KBM-7 (cell line): Measurements from ENCODE around the gene KAT6B.

Experiments used
- DNase-seq: peaks from one replicate; pipeline ENCODE4 v3.0.0-alpha.2; 2015
- in situ Hi-C: fragments of 300-500 bp; cut with MboI; formaldehyde crosslinking; loops from 2 replicates; pipeline ENCODE4 v1.14.3; 2020; ENCODE audit warnings: low sequenced_read_pairs, low pct_unique_long_range_greater_than_20kb, mixed read lengths

Gene KAT6B

GRCh38 chr10:74930965-74931364 is 104.6 kb downstream of the KAT6B start:
- in situ Hi-C loops = no loop called here

GRCh38 chr10:74932648-74933047 is 106.2 kb downstream of the KAT6B start:
- in situ Hi-C loops = no loop called here
- DNase-seq = no peak

More at GRCh38 chr10:74930965-74931364, 104.6 kb downstream of the KAT6B start:
- DNase-seq = no peak

- in situ Hi-C loops = no loop called here
Observed at GRCh38 chr10:74934100-74934812, 107.9 kb downstream of the KAT6B start.

GRCh38 chr10:74936577-74937265 is 110.3 kb downstream of the KAT6B start:
- in situ Hi-C loops = no loop called here
- DNase-seq = no peak

More at GRCh38 chr10:74934100-74934812, 107.9 kb downstream of the KAT6B start:
- peak; percentile 27 for DNase-seq

GRCh38 chr10:74937266-74937856 is 111.0 kb downstream of the KAT6B start:
- in situ Hi-C loops = no loop called here
- no peak for DNase-seq

GRCh38 chr10:74944205-74944604 is 117.8 kb downstream of the KAT6B start:
- in situ Hi-C loops = no loop called here

GRCh38 chr10:74947781-74948401 is 121.5 kb downstream of the KAT6B start:
- in situ Hi-C loops = no loop called here
- DNase-seq = no peak

More at GRCh38 chr10:74944205-74944604, 117.8 kb downstream of the KAT6B start:
- no peak for DNase-seq

- DNase-seq = no peak
- in situ Hi-C loops = no loop called here
Observed at GRCh38 chr10:74949034-74949832, 122.8 kb downstream of the KAT6B start.

GRCh38 chr10:74949843-74950765 is 123.7 kb downstream of the KAT6B start:
- in situ Hi-C loops = no loop called here

GRCh38 chr10:74953214-74953613 is 126.8 kb downstream of the KAT6B start:
- DNase-seq = no peak
- in situ Hi-C loops = no loop called here

More at GRCh38 chr10:74949843-74950765, 123.7 kb downstream of the KAT6B start:
- no peak for DNase-seq

GRCh38 chr10:74955796-74956195 is 129.4 kb downstream of the KAT6B start:
- DNase-seq = peak; percentile 44
- in situ Hi-C loops = no loop called here

GRCh38 chr10:74956555-74957111 is 130.2 kb downstream of the KAT6B start:
- no peak for DNase-seq
- in situ Hi-C loops = no loop called here

GRCh38 chr10:74957285-74957961 is 131.0 kb downstream of the KAT6B start:
- in situ Hi-C loops = no loop called here
- no peak for DNase-seq

- in situ Hi-C loops = no loop called here
- DNase-seq = no peak
Observed at GRCh38 chr10:74958316-74958715, 131.9 kb downstream of the KAT6B start.

GRCh38 chr10:74960670-74961069 is 134.3 kb downstream of the KAT6B start:
- no peak for DNase-seq
- in situ Hi-C loops = no loop called here

- DNase-seq = no peak
- in situ Hi-C loops = no loop called here
Observed at GRCh38 chr10:74962517-74962916, 136.1 kb downstream of the KAT6B start.

- DNase-seq = no peak
- in situ Hi-C loops = no loop called here
Observed at GRCh38 chr10:74963549-74963948, 137.1 kb downstream of the KAT6B start.
